ENCODE measurements around the gene HSPA1A. TPM values are rescaled to one million over a fixed set of nuclear protein-coding genes. Genes with fewer than 3 reads are reported as not detected.
A peak's percentile ranks its signal among the peaks of the same experiment; 100 is the strongest.

Gene HSPA1A
- total RNA-seq (10 to 100 TPM; 15.1 to 20.2 TPM), total RNA-seq (18.8 to 40.2 reads per million in 2 donors)

DNA sequence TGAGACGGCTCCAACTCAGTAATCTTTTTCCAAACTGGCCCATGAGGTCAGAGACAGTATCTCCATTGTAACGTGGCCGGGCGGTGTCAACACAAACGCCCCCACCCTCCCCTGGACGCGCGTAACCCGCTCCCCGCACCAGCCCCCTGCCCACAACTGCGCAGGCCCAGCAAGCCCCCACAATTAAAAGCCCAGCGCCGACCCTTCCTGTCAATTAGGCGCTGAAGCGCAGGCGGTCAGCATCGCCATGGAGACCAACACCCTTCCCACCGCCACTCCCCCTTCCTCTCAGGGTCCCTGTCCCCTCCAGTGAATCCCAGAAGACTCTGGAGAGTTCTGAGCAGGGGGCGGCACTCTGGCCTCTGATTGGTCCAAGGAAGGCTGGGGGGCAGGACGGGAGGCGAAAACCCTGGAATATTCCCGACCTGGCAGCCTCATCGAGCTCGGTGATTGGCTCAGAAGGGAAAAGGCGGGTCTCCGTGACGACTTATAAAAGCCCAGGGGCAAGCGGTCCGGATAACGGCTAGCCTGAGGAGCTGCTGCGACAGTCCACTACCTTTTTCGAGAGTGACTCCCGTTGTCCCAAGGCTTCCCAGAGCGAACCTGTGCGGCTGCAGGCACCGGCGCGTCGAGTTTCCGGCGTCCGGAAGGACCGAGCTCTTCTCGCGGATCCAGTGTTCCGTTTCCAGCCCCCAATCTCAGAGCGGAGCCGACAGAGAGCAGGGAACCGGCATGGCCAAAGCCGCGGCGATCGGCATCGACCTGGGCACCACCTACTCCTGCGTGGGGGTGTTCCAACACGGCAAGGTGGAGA is at the start of gene HSPA1A, which contains the start of gene HSPA1L:
Gene HSPA1A, plus strand, starts transcription at position 519 of the 814 bp plus-strand sequence. Its CDS starts 214 bp downstream, at position 733.
Gene HSPA1L, minus strand, starts transcription at position 259 of the 814 bp plus-strand sequence. CDS start 3,311 bp downstream, outside the sequence.
- ATAC-seq (peak; percentile 14), DNase-seq (peak in 2 of 3 donors; percentile 41 to 59)
- peaks cover 2% of the 10 kb centered on the region for H3K36me3 Mint-ChIP-seq (ENCODE audit: low read depth)
- H3K27ac Mint-ChIP-seq: peak within 1 kb of the TSS; percentile 88
- no peaks in the 10 kb centered on the region for H3K9me3 ChIP-seq (ENCODE audit: control insufficient read depth, low read length, poor library complexity, severe bottlenecking)
- H3K4me1 Mint-ChIP-seq: peaks cover 37% of the 10 kb centered on the region
- H3K4me3 Mint-ChIP-seq: peak within 1 kb of the TSS; percentile 93
- H3K27me3 Mint-ChIP-seq: no peaks in the 10 kb centered on the region

DNA sequence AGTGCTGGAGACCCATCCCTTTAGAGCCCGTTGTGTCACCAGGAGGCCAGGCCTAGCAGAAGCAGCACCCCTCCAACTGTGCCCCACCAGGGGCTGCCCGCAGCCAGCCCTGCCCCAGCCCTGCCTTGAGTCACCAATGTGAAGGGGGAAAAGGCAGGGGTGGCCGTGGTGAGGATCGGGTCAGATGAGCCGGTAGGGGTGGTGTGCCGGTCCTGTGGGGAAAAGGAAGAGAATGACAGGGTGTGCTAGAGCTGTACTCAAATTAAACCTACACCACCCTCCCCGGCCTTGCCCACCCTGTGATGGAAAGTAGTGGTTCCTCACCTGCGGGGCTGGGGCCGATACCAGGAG is 49.8 kb upstream of the HSPA1A start:
- Mint-ChIP-seq H3K4me3 (no peak overlapping the region), H3K27ac (no peak overlapping the region), H3K36me3 (ENCODE audit: low read depth) (no peaks in the 10 kb centered on the region), H3K27me3 (no peaks in the 10 kb centered on the region), H3K4me1 (peaks cover 11% of the 10 kb centered on the region)
- DNase-seq (no peak), ATAC-seq (no peak)
- no peaks in the 10 kb centered on the region for H3K9me3 ChIP-seq (ENCODE audit: control insufficient read depth, low read length, poor library complexity, severe bottlenecking)

DNA sequence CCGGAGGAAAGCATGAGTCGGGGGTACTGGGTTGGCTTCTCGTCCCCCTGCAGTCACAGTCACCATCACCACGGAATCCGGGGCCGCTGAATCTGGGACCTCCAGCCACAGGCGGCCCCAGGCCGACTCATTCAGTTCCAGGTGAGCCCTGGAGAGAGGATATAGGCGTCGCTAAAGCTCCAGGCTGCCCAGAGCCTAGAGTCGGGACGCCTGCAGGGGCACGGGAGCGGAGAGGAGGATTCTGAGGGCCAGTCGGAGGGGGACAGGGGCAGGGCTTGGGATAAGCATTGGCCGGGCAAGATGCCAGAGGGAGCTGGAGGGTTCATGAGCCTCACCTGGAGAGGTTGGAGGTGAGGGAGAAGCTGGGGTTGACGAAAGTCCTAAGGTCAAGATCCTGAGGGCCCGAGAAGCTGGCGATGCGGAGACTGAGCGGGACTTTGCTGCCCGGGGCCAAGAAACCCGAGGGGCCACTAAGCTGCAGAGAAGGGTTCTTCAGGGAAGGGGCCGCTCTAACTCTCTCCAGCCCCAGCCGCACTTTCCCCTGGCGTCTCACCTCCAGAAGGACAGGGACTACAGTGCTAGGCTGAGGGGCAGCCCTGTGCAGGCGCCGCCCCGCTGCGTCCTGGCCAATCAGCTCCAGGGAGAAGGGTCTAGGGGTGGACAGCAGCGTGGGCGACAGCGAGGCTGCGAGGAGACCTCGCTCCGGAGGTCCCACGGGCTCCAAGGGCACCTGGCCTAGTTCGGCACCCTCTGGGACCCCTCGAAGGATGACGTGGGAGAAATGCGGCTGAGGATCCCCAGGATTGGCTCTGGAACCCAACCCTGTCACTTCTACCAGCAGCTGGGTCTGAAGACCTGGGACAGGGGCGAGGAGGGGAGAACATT is 49.2 kb upstream of the HSPA1A start:
- Mint-ChIP-seq H3K27me3 (no peaks in the 10 kb centered on the region), H3K27ac (no peak overlapping the region), H3K36me3 (ENCODE audit: low read depth) (no peaks in the 10 kb centered on the region), H3K4me3 (no peak overlapping the region), H3K4me1 (peaks cover 11% of the 10 kb centered on the region)
- DNase-seq (no peak), ATAC-seq (no peak)
- H3K9me3 ChIP-seq (ENCODE audit: control insufficient read depth, low read length, poor library complexity, severe bottlenecking): no peaks in the 10 kb centered on the region

DNA sequence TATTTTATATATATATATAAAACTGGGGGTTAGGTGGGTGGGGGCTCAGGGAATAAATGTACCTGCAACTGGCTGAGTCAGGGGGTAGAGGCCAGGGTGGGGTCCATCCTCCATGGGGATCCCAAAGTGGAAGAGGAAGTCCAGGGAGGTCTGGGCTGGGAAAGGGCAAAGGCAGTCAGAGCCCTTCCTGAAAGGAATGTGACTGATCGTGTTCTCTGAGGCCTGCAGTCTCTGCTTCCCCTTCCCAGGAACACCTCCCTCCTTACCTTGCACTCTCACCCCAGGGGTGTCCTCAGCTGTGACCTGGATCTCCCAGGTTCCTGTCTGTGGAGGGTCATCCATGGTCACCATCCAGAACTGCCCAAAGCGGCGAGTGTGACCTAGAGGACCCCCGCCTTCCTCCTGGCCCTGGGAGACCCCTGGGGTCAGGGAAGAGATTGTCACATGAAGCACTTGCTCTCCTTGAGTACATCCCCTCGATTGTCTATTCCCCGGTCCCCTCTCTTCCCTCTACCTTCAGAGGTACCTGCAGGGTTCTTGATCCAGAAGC is 48.2 kb upstream of the HSPA1A start:
- no peaks in the 10 kb centered on the region for H3K27me3 Mint-ChIP-seq
- H3K9me3 ChIP-seq (ENCODE audit: control insufficient read depth, low read length, poor library complexity, severe bottlenecking): no peaks in the 10 kb centered on the region
- ATAC-seq (no peak), DNase-seq (no peak)
- H3K36me3 Mint-ChIP-seq (ENCODE audit: low read depth): no peaks in the 10 kb centered on the region
- H3K4me3 Mint-ChIP-seq: no peak overlapping the region
- peaks cover 13% of the 10 kb centered on the region for H3K4me1 Mint-ChIP-seq
- no peak overlapping the region for H3K27ac Mint-ChIP-seq

DNA sequence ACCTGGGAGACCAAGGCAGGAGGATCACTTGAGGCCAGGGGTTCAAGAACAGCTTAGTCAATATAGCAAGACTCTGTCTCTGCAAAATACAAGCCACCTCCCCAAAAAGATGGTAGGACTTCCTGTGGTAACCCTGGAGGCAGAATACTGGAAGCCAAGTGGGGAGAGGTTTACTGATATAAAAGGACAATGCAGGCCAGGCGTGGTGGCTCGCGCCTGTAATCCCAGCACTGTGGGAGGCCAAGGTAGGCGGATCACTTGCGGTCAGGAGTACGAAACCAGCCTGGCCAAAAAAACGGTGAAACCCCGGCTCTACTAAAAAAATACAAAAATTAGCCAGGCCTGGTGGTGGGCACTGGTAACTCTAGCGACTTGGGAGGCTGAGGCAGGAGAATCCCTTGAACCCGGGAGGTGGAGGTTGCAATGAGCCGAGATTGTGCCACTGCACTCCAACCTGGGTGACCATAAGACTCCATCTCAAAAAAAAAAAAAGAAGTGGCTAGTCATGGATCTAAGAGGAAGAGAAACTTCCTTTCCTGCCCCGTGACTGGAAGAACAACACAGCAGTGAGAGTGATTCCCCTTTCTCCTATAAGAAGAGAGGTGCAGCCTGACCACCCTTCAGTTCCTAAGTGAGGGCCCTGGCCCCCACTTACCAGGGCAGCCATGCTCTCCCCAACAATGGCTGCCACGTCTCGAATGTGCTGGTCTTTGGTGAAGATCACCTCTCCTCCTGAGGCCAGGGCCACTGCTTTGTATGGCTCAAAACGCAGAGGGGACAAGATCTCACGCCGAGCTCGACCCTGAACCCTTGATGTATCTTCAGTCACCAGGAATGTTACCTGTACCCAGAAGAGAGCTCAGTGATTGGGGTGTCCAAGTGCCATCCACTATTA is 46.7 kb upstream of the HSPA1A start:
- Mint-ChIP-seq H3K4me1 (peaks cover 18% of the 10 kb centered on the region), H3K4me3 (no peak overlapping the region), H3K27ac (peak overlapping the region; percentile 78), H3K36me3 (ENCODE audit: low read depth) (no peaks in the 10 kb centered on the region), H3K27me3 (no peaks in the 10 kb centered on the region)
- ATAC-seq (no peak), DNase-seq (no peak)
- H3K9me3 ChIP-seq (ENCODE audit: control insufficient read depth, low read length, poor library complexity, severe bottlenecking): no peaks in the 10 kb centered on the region

DNA sequence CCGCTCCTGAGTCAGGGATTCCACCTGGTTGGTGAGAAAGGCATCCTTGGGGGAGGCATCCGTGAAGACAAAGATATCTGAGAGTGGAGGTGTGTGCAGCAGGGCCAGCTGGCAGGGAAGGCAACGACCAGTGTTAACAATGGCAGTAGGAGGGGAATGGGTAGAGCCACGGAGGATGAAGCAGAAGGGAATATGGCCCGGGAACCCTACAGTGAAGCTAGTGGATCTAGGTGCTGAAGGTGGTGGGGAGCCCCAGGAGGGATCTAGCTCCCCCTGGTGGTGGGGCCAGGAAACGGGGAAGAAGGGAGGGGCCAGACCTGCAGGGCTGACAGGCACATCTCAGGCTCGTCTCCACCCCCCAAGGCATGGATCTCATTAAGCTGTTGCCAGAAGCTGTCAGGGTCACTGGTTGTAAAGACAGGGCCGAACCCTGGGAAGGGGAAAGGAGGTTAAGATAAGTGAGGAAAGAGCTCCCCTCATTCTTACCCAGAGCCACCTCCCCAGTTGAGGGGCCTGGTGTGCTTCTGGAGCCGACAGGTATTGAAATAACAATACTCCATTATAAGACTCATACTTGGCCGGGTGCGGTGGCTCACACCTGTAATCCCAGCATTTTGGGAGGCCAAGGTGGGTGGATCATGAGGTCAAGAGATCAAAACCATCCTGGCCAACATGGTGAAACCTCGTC is 45.5 kb upstream of the HSPA1A start:
- DNase-seq (peak; percentile 64 to 77 (median 69)), ATAC-seq (peak; percentile 85)
- Mint-ChIP-seq H3K4me3 (no peak overlapping the region), H3K27me3 (no peaks in the 10 kb centered on the region), H3K4me1 (peaks cover 18% of the 10 kb centered on the region), H3K36me3 (ENCODE audit: low read depth) (no peaks in the 10 kb centered on the region), H3K27ac (no peak overlapping the region)
- H3K9me3 ChIP-seq (ENCODE audit: control insufficient read depth, low read length, poor library complexity, severe bottlenecking): no peaks in the 10 kb centered on the region

DNA sequence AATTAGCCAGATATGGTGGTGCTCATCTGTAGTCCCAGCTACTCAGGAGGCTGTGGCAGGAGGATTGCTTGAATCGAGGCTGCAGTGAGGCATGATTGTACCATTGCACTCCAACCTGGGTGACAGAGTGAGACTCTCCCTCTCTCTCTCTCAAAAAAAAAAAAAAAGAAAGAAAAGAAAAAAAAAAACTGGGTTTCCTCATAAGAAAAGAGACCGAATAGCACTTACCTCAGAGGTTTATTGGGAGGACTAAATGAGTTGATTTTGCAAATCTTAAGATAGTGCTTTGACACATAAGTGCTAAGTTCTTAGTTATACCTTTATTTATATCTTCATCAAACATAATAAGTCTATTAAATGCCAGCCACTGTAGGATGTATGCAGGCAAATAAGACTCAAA is 44.5 kb upstream of the HSPA1A start:
- Mint-ChIP-seq H3K4me3 (peak overlapping the region; percentile 47), H3K36me3 (ENCODE audit: low read depth) (no peaks in the 10 kb centered on the region), H3K4me1 (peaks cover 23% of the 10 kb centered on the region), H3K27ac (no peak overlapping the region), H3K27me3 (no peaks in the 10 kb centered on the region)
- DNase-seq (no peak), ATAC-seq (no peak)
- no peaks in the 10 kb centered on the region for H3K9me3 ChIP-seq (ENCODE audit: control insufficient read depth, low read length, poor library complexity, severe bottlenecking)

DNA sequence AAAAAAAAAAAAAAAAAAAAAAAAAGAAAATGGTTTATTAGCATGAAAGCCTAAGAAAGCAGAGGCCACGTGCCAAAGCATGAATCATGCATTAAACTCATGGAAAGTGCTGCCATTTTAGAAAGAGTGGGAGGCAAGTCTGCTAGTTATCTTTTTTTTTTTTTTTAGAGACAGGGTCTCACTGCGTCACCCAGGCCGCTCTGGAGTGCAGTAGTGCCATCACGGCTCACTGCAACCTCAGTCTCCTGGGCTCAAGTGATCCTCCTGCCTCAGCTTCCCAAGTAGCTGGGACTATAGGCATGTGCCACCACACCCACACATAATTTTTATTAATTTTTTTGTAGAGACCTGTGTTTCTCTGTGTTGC is 43.4 kb upstream of the HSPA1A start:
- H3K9me3 ChIP-seq (ENCODE audit: control insufficient read depth, low read length, poor library complexity, severe bottlenecking): no peaks in the 10 kb centered on the region
- peak overlapping the region; percentile 83 for H3K4me3 Mint-ChIP-seq
- H3K4me1 Mint-ChIP-seq: peaks cover 28% of the 10 kb centered on the region
- ATAC-seq: no peak
- H3K27me3 Mint-ChIP-seq: no peaks in the 10 kb centered on the region
- no peaks in the 10 kb centered on the region for H3K36me3 Mint-ChIP-seq (ENCODE audit: low read depth)
- H3K27ac Mint-ChIP-seq: no peak overlapping the region
- no peak for DNase-seq

DNA sequence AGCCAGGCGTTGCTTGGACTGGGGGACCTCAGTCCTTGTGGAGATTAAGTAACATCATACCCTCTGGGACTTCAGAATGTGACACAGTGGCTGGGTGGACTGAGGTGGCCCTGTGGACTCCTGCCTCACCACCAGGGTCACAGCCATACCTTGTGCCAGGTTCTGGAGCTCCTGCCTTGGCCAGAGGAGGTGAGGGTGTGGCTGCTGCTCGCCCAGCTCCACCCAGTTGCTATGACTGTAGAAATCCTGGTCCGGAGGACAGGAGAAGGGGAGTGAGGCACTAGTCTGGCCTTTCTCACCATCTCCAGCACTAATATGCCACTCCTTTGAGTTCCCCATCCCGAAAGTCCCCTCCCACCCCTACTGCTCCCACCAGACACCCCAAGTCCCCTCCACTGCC is 40.2 kb upstream of the HSPA1A start:
- no peaks in the 10 kb centered on the region for H3K9me3 ChIP-seq (ENCODE audit: control insufficient read depth, low read length, poor library complexity, severe bottlenecking)
- H3K4me1 Mint-ChIP-seq: peaks cover 29% of the 10 kb centered on the region
- H3K36me3 Mint-ChIP-seq (ENCODE audit: low read depth): no peaks in the 10 kb centered on the region
- H3K27me3 Mint-ChIP-seq: no peaks in the 10 kb centered on the region
- DNase-seq (no peak), ATAC-seq (no peak)
- peak overlapping the region; percentile 77 for H3K27ac Mint-ChIP-seq
- H3K4me3 Mint-ChIP-seq: peak overlapping the region; percentile 39

DNA sequence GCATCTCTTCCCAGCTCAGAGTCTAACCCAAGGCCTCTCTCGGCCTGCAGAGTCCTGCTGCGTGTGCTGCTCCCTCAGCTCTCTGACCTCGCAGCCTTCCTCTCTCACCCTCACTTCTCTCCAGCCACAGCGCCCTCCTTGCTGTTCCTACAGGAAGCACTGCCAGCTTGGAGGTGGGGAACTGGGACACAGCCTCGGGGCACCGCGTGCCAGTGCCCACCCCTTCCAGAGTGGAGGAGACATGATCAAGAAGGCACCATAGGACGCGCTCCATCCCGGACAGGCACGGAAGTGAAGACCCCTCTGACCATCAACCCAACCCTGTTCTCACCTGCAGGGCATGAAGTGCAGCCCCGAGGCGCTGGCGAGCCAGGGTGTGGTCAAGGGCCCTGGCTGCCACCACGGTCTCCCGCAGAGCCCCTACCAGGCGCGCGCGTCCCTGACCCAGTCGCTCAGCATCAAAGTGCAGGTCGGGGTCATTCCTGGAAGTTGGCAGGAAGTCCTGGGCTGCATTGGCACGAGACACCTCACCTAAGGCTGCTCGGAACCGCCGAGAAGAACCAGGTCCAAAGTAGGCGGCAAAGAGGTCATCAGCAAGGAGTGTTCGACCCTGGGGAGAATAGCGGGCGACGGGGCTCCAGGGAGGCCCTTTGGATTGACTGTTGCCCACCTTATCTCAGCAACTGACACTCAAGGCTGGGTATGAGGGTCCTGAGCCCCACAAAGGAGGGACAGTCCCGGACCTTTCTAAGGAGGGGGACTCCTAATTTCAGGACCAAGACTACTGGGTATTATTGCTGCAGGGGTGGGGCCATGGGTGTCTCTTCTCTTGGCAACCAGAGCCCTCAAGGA is 39.5 kb upstream of the HSPA1A start:
- ATAC-seq: no peak
- no peaks in the 10 kb centered on the region for H3K9me3 ChIP-seq (ENCODE audit: control insufficient read depth, low read length, poor library complexity, severe bottlenecking)
- no peak for DNase-seq
- H3K4me3 Mint-ChIP-seq: peak overlapping the region; percentile 73
- peak overlapping the region; percentile 77 for H3K27ac Mint-ChIP-seq
- H3K36me3 Mint-ChIP-seq (ENCODE audit: low read depth): no peaks in the 10 kb centered on the region
- peaks cover 29% of the 10 kb centered on the region for H3K4me1 Mint-ChIP-seq
- no peaks in the 10 kb centered on the region for H3K27me3 Mint-ChIP-seq

DNA sequence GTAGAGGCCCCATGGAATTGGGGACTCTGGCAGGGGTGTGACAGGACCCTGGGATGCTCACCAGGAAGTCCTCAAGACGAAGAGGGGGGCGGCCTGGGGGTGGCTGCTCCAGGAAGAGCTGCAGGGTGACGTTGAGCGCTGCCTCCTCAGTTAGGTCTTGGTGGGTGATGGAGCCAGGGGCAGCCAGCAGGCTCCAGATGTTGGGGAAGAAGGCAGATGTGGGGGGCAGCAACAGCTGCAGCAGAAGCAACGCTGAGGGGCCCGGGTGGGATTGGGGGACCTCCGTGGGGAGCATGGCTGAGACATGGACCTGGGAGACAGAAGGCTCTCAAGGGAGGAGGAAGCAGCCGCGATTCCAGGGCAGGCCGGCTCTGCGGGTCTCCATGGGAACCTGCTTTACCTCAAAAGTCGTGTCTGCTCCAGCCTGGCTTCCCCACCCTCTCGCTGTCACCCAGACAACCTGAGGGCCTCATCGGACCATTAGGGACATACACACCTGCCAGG is 38.8 kb upstream of the HSPA1A start:
- Mint-ChIP-seq H3K4me3 (peak overlapping the region; percentile 78), H3K4me1 (peaks cover 24% of the 10 kb centered on the region), H3K27me3 (no peaks in the 10 kb centered on the region), H3K27ac (peak overlapping the region; percentile 77), H3K36me3 (ENCODE audit: low read depth) (no peaks in the 10 kb centered on the region)
- H3K9me3 ChIP-seq (ENCODE audit: control insufficient read depth, low read length, poor library complexity, severe bottlenecking): no peaks in the 10 kb centered on the region
- ATAC-seq: peak; percentile 22
- DNase-seq: no peak

Measured in T-helper 17 cell (primary cell).